HG02588 (cell line): ENCODE results near the gene ARHGEF2.

ENCODE experiments used
- ATAC-seq: cut with Tn5 transposase; IDR thresholded peaks from one replicate; pipeline ENCODE4 v1.9.1; 2021; ENCODE audit warnings: mild to moderate bottlenecking, moderate library complexity; ENCODE audit not compliant: unreplicated experiment

ARHGEF2 gene

DNA sequence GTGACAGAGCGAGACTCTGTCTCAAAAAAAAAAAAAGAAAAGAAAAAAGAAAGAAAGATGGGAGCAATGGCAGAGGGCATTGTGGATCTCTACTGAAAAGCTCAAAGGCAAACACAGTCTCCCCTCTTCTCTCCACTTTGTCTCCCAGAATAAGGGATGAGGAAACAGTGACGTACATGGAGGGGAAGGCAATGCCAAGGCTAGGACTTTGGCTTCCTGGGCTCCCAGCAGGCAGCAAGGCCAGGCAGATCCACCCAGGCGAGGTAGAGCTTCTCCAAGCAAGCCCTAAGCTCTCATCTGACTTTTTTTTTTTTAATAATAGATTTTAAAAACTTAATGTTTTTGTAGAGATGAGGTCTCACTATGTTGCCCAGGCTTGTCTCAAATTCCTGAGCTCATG lies 4.6 kb downstream of the ARHGEF2 start:
- no peak for ATAC-seq

DNA sequence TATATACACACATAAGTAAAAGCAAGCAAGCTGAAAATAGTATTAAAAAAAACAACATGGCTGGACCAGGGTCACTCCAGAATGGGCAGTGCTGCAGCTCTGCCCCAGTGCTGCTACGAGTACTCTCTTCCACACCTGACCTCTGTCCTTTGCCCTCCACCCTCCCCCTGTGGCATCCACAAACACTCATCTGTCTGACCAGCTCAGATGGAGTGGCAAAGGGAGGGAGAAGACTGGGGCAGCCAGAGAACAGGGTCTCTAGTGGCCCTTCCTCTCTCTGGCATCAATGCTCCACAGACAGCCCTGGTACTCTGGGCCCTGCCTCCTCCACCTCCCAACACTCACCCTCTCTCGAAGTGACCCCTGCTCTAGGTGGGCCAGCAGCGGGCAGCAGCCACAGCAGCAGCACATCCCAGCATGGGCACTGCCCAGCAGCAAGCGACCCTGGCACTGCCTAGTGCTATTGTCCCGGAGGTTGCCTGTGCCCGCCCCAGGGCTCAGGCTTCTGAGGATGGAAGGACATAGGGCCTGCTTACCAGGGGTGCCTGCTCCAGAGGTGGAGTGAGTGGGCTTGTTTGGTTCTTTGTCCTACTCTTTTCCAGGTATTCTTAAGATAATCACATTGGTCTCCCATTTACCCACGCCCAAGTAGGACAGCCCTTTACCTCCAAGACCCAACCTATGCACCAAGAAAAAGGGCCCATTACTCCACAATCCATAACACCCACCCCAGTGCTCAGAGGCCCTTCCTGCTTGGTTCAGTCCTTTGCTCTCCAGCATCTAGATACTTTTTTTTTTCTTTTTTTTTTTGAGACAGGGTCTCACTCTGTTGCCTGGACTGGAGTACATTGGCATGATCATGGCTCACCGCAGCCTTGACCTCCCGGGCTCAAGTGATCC lies 6.2 kb downstream of the ARHGEF2 start:
- ATAC-seq: no peak

DNA sequence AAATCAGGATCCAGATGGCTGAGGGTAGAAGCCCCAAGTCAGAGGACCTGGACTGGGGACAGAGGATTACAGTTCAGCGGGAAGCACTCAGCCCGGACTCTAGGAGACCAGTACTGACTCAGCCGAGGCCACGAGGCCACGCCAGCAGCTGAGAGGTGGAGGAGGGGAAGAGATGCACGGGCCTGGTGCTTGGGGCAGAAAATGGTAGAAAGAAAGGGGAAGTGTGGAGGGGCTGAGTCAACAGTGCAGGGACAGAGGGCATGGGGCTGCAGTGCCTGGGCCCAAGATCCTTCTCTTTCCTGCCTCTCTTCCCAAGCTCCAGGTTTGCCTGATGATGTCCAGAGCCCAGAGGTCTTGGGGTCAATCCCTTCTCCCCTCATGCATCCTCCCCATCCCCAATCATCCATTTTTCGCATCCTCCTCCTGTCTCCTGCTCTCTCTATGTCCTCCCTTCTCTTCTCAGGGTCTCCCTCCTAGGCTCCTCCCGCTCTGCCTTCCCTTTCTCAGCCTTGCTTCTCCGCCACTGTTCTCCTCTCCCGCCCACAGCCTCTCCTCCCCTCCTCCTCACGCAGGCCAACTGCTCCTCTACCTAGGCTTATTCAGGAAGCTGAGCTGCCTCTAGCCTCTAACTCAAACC lies 7.7 kb downstream of the ARHGEF2 start:
- no peak for ATAC-seq

DNA sequence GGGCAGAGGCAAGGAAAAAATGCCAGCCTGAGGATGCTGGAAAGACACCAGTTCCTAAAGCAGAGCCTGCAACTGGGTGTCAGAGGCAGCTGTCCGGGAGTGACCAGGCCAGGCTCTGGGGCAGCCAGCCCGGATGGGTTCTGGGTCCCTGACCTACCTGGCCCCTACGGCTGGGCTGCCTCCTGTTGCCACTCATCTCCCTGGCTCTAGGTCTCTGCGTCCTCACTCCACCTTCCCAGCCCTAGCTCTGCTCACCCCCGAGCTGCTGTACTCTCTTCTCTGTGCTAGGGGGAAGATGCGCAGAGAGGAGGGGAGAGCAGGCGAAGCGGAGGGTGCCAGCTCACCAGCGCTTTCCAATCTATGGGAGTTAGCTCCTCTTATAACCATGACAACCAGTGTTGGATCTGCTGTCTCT lies 9.0 kb downstream of the ARHGEF2 start:
- ATAC-seq: no peak

DNA sequence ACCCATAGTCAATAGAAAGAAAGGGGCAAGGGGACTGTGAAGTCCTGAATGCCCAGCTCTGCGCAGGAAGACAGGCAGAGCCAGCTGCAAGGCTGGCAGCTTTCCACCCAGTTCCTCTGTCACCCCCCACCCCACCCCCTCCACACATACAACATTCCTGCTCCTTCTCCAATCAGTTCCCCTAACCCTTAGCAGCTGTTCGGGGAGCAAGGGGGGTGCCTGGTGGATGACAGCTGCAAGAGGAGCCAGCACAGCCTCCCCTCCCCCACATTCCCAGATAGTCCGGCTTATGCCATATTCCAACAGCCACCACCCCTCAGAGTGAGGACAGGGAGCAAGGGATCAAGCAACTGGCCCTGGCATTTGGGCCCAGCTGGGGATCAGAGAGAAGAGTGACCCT lies 9.7 kb downstream of the ARHGEF2 start:
- no peak for ATAC-seq

DNA sequence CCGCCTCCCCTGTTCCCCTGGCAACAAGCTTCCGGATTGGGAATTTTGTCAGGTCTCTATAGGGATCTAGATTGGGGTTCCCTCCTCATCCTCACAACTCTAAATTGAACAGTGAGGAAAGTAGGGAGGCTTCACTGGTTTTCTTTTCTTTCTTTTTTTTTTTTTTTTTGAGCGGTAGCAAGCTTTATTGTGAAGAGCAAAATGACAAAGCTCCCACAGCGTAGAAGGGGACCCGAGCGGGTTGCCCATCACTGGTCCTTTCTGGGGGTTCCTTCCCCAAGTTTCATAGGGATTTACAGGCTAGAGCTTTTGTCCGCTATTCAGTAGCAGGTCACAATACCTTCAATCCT lies 10.3 kb downstream of the ARHGEF2 start:
- no peak for ATAC-seq

DNA sequence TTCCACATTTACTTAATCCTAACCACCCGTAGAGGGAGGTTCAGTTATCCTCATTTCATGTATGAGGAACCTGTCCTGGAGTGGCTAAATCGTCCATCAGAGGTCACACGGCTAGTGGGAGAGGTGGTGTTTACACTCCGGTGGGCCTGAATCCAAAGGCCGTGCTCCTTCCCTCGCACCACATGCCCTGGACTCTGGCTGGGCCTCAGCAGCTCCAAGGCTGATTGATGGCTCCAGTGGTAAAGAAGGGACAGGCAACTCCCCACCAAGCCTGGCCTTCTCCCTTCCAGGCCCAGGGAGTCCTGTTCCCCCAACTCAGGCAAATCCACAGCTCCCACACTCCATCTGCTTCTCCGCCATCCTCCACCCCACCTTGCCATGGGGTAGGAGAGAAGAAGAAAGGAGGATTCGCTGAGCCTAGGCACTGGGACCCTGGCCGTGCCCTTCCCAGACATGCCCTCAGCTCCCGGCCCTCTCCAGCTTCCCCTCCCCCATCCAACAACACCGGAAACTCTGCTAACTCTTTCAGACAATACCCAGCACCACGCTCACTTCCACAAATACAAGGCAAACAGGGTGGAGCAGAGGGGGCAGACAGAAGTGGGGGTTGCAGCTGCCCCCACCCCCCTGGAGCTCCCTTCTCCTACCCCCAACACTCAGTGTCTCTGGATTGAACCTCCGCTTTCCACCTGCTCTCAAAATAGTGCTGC lies 10.9 kb downstream of the ARHGEF2 start:
- no peak for ATAC-seq

DNA sequence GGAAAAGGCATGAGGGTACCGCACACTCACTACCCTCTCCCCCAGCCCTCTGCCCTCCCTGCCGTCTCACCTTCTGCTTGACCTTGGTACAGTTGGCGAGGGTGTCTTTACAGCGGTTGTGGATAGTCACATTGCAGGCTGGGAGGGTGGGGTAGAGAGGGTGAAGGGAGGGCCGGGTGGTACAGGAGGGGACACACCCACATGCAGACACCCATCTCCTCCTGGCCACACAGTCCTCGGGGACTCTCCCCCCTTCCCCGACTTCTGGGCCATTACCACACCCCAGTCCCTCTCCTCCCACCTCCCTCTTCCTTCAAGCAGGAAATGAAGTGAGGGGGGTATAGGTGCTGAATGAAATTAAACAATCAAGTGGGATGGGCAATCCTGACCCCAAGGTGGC lies 11.6 kb downstream of the ARHGEF2 start:
- ATAC-seq: no peak

DNA sequence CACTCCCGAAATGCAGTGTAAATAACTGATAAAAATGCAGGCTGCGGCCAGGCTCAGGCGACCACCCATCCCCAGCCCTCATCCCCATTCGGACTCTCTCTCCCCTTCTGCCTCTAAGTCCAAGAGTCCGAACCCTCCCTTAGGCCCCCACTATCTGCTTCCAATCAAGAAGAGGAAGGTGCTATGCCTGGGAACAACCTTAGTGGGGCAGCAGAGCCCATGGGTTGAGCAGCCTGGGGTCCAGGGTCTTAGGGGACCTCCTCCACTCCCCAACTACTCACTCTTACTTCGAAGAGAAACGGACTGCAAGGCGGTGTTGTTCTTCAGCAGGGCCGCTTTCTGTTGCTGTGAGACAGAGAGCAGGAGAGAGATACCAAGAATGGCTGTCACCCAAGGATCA lies 12.2 kb downstream of the ARHGEF2 start:
- no peak for ATAC-seq

DNA sequence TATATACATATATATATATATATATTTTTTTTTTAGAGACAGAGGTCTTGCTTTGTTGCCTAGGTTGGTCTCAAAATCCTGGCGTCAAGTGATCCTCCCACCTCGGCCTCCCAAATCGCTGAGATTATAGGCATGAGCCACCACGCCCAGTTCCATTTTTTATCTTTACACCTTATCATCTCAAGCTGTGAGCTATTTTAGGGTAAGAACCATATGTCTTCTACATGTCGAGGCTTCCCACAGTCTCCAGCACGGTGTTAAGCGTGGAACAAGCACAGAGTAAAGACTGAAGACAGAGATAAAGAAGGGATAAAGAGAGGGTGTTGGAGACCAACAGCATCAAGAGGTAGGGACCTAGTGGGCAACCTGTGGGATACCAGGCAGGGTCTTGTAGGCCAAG lies 14.2 kb downstream of the ARHGEF2 start:
- ATAC-seq: no peak

DNA sequence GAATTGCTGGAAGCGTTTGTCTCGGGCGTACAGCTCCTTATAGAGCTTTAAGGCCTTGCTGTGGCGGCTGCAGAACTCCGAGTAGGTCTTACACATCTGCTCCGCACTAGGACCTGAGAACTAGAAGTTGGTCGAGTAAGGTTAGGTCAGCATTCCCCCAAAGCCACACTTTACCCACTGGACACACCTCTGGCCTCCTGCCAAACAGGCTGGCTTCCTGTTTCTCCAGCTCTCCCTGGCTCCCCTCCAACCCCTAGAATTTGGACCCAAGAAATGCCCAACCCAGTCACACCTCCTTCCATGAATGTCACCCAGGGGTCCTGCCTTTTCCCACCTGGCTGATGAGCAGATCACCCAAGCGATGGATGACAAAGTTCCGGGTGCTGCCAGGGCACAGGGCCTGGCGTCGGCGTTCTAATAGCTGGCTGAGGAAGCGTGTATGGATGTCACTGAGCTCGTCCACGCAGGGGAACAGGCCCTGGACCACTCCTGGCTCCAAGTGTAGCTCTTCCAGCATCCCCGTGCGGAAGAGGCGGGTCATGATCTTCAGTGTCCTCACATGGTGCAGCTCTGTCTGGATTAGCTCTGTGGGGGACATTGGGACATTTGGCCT lies 15.6 kb downstream of the ARHGEF2 start:
- no peak for ATAC-seq

DNA sequence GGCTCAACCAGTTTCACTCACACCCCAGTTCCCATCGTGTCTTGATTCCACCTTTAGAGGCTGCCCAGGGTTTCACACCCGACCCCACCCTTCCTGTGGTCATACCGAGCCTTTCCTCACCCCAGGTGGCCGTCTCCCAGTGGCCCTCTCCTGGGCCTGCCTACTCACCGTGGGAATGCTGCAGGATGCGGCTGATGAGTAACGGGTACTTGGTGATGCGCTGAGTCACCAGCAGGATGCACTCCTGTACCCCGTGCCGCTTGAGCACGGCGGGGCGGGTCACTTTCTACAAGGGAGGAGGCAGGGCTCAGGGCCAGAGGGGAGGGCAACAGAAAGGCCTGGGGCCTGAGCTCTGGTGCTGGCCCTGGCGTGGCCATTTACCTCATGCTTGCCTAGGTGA lies 16.4 kb downstream of the ARHGEF2 start:
- no peak for ATAC-seq

DNA sequence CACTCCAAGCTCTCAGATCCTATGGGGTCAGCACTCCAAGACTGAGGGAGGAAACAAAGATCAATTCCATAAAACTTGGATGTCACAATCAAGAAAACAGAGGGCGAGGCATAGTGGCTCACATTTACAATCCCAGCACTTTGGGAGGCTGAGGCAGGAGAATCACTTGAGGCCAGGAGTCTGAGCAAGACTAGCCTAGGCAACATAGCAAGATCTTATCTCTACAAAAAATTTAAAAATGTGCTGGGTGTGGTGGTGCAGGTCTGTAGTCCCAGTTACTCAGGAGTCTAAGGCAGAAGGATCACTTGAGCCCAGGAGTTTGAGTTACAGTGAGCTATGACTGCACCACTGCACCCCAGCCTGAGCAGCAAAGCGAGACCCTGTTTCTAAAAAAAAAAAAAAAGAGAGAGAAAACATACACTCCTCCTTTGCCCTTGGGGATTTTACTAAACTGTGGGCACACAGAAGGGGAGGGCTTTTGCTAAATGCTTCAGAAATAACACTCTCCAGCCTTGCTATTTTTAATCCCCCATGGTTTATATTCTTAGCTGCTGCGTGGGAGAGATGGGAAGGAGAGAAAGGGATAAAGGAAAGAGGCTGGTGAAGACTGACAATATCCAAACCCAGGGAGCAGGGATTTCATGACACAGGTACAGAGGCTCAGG lies 18.1 kb downstream of the ARHGEF2 start:
- ATAC-seq: no peak

DNA sequence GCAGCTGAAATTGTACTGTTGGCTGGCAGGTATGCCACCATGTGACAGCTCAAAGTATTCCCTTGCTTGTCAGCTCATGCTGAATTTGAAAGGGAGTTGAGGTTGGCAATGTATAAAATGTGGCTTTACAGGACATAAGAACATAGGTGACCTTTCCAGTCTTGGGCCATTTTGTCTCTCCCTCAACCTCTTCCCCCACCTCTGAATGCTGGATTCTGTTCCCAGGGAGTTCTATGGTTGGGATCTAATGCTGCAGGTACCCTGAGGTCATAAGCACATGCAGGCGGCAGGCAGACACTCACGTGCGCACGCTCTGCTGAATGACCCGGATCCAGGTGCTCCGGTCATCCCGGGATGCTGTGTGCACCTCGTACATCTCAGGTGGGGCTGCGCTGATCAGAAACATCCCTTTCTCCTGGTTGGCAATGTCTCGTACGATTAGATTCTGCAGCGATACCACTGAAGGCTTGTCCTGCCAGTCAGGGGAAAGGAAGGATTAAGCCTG lies 20.9 kb downstream of the ARHGEF2 start:
- no peak for ATAC-seq

DNA sequence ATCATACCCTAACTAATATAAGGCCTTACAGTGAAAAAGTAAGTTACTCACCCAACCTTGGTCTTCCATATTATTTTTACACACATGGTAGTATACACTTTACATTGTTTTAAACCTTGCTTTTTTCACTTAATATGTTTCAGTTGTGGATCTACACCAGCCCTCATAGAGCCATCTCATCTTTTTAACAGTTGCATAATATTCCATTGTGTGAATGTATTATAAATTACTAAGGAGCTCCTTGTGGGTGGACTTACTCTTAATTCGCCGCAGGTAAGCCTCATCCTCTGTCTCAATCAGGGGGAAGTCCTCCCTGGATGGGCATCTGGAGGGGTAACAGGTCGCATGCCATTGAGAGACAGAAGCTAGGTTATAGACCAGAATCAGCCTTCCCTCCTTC lies 23.7 kb downstream of the ARHGEF2 start:
- ATAC-seq: no peak

DNA sequence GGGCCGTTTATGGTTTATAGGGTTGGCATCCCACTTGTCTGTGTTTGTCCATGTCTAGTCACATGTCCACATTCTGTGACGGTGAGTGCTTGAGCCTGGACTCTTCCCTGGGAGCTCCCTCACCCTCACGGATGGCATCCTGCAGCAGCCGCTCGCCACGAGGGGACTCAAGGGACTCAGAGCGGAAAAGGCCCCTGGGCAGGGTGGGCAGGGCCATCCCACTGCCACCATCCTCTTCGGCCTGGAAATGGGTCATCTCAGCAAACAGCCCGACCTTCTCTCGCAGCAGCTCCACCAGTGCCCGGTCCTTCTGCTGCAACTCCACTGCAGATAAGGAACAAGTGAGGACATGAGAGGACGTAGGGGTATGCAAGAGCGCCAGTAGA lies 25.8 kb downstream of the ARHGEF2 start:
- no peak for ATAC-seq

DNA sequence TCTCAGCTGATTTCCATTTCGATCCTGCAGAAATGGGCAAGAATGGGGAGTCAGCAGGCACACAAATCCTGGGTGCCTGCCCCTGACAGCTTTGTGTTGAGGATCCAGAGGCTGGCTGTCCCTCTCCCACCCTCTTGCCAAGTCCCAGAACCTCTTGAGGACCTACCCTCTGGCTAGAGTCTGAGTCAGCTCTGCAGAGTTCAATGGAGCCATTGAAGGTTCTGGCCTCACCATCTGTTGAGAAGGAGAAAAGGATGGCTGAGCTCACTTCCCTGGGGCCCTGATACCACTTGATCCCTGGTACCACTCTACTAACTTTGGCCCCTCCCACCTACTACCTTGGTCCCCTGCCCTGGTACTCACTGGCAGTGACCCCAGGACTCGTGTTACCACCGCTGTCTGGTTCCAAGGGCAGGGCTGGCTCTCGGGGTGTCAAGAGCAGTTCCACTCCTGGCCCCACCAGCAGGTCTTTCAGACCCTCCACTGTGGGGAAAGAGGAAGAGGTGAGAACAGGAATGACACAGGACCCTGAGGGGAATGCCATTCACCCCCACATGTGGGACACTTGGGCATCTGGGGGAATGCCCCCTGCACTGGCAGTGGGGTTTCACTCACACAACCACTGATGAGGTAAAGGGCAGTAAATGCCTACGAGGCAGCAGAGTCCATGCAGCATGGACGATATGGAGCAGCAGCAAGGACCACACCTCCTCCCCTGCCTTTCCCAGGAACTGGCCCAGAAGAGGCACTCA lies 26.4 kb downstream of the ARHGEF2 start:
- ATAC-seq: no peak

DNA sequence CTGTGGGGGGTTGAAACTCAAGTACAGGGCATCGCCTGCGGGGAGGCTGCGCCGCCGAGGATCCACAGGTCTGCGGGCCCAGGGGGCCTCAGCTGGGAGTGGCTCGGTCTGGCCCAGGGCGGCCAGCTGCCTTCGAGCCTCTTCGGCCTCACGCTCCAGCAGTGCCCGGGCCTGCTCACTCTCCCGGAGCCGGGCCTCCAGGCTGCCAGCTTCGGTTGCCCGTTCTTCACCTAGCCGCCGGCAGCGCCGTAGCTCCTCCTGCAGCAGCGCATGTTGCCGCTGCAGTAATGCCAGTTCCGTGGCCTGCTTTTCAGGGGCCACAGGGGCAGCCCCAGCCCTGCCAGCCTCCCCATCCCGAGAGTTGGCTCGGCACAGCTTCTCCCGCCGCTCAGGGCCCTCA lies 27.5 kb downstream of the ARHGEF2 start:
- no peak for ATAC-seq

DNA sequence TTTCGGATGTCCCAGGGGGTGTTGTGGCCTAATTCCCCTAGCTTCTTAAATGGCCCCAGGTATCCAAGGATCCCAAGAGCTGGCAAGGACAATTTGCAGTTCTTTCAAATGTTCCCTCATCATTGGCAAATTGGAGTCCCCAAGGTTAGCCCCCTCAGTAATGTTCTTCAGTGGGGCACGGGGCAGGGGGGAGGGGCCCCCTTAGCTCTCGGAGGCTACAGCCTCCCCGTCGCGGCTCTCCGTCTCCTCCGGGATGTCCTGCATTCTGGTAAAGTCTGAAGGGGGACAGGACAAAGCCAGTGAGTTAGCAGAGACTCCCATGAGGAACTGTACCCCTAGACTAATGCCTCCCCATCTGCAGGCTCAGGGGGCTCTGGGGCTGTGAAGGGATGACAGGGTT lies 30.6 kb downstream of the ARHGEF2 start:
- ATAC-seq: no peak

DNA sequence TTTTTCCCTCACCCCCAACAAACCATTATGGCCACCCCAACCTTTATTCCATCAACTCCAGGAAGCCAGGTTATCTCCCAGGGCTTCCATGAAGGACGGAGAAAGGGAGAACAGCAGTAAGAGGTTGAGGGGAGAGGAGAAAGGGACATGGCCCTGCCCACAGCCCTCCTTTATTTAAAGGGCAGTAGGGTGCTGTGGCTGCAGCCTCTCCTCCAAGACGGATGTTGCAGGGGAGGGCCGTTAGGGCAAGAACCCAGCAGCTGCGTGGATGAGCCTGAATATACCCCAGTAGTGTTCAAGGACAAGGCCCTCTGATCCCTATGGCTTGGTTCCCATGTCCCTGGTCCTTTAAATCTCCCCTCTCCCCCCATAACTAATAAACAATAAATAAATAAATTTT lies 31.1 kb downstream of the ARHGEF2 start:
- ATAC-seq: no peak
